Heart left ventricle (tissue), 13 donors: Measurements from ENCODE around the gene PAX2.

Experiments
- CTCF ChIP-seq, 12 donors: fragments of 200-600 bp; sonication (generic) in 4 of 12; IDR thresholded peaks; one replicate each; pipeline versions ENCODE4 v1.5.0 to v1.8.0; 2018 to 2022; ENCODE audit warnings: antibody characterized with exemption in 12 of 12, mild to moderate bottlenecking in 5 of 12
- POLR2A ChIP-seq, 2 donors: fragments of 450-650 bp; IDR thresholded peaks; one replicate each; pipeline ENCODE4 v1.6.1; 2017; ENCODE audit warnings: antibody characterized with exemption in 2 of 2, mild to moderate bottlenecking in 2 of 2, moderate library complexity in 2 of 2
- donor health status: ischemic (EF 13 %, LVEDD 7.1; RV severe dilation, severe dysfunction).
- donor health status: DM: no; HTN: yes; CAD: no.
- donor health status: DM: no; HTN: no; CAD: no.
- donor health status: ischemic (EF 25% LVEDD 6.9; RV normal size, moderate dysfunction).
- donor health status: ischemic (EF 25% LVEDD 5.7; RV mildly dilated, moderate dysfunction).
- donor health status: ischemic (EF 35%, LVEDD 5.7; RV mildly dilated, moderate dysfunction).
- donor health status: nonischemic (EF 11% LVEDD 7.7; RV severe dilation, severe dysfunction).
- donor health status: DM: yes; HTN: yes; CAD: no.
- donor health status: PGD.
- donor health status: ischemic (EF 29% LVEDD 5.4; RV normal size, mild dysfunction).
- donor health status: nonischemic (EF 23%, LVEDD 6.1; RV moderate dilation, normal function).

GRCh38 chr10:100759331-100759730, 13.9 kb downstream of the PAX2 start:
- TF ChIP-seq CTCF (IDR thresholded peaks at IDR 0.05) (no peak), POLR2A (IDR thresholded peaks at IDR 0.05) (no peak)
